ENCODE measurements around the gene ITGB6.

ITGB6 gene

DNA sequence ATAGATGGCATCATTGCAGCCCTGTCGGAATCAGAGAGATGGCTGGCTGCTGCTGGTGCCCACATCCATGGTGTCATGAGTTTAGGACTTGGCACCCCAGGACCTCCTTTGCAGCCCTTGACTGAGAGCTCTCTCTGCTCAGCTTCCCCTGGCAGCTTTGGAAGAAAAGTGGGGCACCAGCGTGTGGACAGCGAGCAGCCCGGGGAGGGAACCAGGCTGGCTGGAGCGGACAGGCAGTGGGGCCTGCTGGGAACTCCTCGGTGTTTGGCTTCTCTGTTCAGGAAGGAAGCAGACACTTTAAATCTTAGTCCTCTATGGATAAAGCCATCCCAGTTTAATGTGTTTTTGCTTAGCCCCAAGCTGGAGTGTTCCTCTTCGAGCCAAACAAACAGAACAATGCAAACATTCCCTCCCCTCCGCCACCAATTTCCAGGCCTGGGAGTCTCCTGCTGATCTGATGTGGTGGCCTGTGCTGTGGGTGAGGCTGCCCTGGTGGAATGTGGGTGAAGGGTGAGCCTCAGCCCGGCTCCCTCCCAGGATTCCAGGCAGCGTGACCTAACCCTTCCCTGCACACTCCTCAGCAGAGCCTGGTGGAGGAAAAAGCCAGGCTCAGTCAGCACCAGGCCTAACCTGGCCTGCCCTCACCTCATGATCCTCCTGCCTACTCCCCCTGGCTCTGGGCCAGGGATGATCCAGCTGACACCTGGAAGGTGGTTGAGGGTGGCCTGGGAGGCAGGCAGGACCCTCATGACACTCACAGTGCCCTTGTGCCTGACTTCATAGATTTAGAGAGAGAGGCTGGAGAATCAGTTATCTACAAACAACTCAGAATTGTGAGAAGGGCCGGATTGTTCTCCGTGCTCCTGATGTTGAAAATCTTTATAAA, 21.6 kb upstream of the ITGB6 start:
- DNase-seq (ENCODE audit: low read depth in 2 of 2), result no peak

DNA sequence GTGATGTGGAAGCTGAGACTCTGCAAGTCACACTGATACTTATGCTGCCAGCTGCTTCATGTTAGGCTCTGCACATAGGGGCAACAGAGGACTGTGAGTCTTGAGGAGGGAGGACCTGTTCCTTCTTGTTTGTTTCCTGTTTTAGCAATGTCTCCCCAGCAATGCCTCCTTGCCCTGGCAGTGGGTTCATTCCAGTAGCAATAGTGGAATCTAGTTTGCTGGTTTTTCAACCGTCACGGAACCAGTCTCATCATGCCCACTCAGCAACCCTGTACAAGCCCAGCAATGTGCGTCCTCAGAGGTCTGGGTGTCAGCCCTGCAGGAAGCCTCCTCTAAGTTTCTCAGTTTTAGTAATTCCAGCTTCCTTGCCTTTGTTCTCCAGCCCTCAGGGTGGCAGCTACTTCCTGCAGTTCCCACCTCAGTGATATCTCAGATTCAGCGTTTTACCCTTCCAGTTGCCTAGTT, 20.5 kb upstream of the ITGB6 start:
- DNase-seq (ENCODE audit: low read depth in 2 of 2), result peak in 1 of 2 donors; percentile 17

DNA sequence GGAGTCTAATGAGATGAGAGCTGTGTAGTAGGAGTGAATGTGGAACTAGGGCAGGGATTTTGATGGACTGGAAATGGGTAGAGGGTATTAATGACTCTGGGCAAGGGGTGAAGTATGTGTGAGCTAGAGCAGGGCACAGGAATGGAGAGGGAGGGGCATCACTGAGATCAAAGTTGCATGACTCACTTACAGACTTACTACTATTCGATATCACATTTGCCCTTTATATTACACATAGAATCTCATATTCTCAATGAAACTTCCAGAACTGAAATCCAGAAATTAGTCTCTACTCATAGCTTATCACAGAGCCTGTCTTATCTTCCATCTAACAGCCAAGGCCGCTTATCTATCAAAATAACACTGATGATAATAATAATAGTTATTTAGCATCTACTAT, 20.0 kb upstream of the ITGB6 start:
- DNase-seq (ENCODE audit: low read depth in 2 of 2), result no peak

DNA sequence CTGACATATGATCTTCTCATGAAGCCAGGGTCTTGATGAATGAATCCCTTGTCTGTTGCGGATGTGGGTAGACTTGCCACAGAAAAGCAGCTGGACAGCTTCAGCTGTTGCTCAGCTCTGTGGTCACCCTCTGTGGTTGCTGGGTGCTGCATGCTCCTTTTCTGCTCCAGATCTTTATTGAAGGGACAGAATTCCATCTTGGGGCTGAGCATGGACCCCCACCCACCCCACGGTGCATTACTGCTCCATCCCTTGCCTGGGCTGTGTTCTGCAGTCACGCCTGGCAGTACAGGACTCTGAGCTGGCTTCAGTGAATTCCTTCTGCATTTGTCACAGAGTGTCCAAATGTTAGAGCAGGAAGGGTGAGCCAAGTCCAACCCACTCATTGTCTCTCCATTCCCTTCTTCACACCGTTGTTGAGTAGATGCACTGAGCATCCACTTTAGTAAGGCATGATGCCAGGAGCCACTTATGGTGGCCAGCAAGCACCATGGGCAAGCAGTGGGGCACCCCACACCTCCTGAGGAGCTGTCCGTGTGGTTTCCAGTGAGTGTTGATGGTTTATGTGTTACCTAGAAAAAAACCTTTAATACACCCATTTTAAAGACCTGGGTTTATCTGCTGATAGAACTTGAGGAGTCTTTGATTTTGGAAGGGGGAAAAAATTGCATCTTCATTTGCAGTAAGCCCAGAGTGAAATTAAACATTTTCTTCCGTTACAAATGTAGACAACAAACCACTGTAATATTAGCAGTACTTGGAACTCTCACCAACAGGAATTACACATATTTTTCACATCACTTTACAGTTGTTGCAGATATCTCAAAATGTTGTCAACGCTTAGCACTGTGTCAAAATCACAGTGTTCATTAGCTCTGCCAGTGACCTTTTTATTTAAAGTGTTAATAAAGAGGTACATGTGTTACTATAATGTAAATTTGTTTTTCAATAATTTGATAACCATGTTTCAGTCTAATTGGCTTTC, 14.7 kb upstream of the ITGB6 start:
- no peak for DNase-seq (ENCODE audit: low read depth in 2 of 2)

DNA sequence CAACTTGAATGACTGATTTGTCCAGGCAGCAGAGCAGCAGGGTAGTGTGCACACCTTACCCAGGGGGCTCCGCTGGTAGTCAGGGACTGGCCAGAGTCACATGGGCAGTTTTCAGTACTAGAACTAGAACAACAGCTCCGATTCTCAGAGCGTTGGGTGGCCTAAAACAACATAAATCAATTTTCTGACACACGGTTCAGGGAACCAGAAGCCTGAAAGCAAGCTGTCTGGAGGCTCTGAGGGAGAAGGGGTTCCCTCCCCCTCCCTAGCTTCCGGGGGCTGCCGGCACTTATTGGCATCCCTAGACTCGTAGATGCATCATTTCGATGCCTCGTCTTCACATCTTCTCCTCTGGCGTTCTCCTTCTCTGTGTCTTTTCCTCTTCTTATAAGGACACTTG, 13.4 kb upstream of the ITGB6 start:
- DNase-seq (ENCODE audit: low read depth in 2 of 2), result no peak

DNA sequence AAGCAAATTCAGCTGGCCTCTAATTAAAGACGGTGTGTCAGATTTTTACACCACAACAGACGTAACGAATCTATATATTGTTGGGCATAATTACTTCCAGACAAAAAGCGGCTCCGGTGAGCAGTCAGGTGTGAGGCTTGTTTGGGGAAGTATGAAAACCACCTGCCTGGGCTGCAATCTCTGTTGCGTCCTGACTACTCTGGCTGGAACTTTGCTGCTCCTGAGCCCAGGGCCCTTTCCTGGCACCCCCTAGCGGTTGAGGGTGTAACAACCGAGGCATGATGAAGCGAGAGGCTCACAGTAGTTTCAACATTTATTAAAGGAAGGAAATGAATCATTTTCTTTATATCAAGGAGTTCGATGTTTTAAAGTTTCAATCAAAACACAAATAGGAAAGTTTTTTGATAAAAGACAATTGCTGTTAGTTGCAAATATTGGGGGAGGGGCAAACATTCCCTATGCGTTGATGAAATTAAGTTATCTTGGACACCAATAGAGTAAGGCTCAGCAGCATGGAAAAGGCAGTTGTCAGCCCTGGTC, 10.6 kb upstream of the ITGB6 start:
- peak; percentile 62 for DNase-seq (ENCODE audit: low read depth in 2 of 2)

DNA sequence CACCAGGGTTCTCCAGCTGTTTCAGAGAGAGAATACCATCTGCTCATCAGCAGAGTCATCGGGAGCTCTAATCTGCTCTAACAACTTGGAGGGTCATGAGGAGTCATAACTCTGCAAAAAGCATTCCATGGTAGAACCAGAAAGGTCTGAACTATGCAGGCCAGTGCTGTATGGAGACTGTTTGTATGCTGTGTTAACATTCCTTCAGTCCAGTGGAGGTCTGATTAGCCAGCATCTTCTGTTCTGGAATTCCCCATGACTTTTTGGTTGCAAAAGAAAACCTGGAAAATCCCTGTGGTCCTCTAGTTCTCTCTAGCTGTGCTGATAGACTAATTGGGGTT, 9.4 kb upstream of the ITGB6 start:
- DNase-seq (ENCODE audit: low read depth in 2 of 2), result no peak

DNA sequence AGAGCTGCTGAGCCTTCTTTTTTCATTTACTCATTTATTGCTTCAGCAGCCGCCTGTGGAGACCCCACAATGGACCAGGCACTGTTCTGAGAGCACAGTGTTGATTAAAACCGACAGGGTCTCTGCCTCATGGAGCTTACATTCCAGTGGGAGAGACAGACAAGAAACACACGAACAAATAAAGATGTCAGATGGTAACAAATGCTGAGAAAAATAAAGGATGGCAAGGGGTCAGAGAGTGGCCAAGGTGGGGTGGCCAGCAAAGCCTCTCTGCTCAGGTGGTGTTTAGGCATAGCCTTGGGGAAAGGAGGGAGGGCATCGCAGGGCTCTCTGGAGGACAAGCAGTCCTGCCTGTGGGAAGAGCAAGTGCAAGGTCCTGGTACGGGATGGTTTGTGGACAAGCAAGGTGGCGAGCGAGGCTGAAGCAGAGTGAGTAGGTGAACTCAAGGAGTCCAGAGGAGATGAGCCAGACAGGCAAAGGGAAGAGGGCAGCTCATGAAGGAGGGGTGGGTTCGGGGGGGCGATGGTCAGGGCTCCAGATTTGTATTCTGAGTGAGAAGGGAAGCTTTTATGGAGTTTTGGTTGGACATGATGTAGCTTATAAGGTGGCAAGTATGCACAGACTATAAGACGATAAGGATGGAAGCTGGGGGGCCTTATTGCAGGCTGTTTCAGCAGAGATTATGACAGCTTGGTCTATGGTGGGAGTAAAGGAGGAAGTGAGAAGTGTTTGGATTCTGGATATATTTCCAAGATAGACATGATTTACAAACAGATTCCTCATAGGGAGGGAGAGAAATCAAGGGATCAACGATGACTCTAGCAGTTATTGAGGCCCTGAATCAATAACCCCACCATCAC, 8.8 kb upstream of the ITGB6 start:
- no peak for DNase-seq (ENCODE audit: low read depth in 2 of 2)

DNA sequence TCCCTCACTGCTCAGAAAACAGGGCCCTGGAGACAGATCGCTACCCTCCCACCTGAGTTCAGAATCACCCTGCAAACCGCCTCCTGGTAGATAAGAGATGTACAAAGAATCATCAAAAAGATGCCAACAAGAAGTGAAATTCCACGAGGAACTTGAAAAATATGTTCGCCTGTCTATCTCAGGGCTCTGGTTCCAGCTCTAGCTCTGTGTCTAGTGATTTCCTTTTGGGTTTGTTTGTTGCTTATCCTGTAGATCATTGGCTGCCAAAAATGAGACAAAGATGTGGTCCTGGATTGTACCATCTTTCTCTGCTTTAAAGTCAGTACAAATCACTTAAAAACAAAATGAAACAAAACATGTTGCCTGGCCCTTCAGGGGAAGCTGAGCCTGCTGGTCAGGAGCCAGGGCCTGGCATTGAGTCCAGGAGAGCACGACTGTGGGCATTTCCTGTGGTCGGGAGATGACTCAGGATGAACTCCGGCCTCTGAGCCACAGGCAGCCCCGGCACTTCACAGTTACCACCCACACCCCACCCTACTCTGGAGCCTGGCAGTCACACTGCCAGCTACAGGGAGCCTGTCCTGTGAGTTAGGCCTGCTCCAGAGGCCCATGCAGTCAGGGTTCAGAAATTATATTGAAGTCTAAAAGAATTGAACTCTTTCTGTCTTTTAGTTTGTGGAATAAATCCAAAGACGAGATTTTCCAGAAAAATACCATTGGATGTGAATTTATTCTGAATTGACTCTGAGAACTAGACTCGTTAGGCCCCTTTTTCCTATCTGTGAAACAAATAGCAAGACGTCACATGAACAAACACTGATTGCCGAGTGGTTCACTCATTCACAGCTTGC, 8.0 kb upstream of the ITGB6 start:
- no peak for DNase-seq (ENCODE audit: low read depth in 2 of 2)

DNA sequence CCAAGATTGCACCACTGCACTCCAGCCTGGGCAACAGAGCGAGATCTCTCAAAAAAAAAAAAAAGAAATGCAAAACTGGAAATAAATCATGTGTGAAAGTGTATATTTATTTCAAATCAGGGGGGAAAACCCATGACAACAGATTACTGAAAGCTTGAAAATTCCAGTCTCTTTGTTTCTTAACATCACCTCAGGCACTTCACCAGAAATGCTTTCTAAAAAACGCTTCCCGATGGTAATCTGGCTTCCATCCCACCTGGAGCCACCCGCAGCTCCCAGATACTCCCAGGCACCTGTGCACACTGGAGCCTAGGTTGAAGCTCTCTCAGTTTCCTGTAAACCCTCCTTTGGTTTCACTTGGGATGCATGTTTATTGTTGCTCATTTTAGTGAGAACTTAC, 7.2 kb upstream of the ITGB6 start:
- no peak for DNase-seq (ENCODE audit: low read depth in 2 of 2)

DNA sequence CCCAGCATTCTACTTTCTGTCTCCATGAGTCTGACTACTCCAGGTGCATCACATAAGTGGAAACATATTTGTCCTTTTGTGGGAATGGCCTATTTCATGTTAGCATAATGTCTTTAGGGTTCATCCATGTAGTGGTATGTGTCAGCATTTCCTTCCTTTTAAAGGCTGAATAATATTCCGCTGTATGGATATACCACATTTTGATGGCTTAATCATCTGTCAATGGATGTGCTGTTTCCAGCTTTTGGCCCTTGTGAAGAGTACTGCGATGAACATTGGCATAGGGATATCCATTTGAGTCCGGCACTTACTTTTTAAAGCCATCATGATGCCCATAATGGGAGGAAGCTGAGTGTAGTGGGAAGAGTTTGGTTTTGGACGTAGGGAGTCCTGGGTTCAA, 6.4 kb upstream of the ITGB6 start:
- no peak for DNase-seq (ENCODE audit: low read depth in 2 of 2)

DNA sequence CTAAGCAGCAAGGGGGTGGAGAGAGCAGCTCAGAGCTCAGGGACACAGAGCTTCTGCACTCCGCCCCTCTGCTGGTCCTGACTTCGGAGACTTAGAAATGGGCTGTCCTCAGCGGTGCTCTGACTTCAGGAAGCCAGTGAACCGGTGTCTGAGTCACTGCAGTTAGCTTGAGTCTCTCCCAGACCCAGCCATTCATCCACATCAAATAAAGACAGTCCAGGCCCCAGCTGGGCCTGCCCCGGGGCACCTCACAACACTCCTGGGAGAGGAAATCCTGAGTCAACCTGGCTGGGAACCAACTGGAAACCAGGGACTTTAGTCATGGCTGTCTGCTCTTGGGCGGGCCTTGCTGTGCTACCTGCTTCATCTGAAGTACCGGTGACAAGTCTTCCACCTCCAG, 5.4 kb upstream of the ITGB6 start:
- no peak for DNase-seq (ENCODE audit: low read depth in 2 of 2)

DNA sequence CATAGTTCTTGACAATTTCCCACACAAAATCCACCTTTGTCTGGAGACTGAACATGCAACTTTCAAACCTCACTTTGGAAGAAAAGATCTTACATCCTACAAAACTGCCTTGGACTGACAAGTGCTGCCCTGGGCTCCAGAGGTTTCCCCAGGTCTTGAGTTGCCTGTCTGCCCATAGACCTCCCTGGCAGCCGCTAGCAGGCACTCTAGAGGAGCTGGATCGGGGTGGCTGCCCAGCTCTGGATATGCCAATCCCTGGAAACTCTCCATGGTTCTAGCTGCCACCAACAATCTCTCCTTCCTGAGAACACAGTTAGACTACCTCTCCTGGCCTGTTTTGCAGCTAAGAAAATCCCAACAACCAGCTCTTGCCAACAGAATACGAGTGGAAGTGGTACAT, 3.4 kb upstream of the ITGB6 start:
- DNase-seq (ENCODE audit: low read depth in 2 of 2), result no peak

DNA sequence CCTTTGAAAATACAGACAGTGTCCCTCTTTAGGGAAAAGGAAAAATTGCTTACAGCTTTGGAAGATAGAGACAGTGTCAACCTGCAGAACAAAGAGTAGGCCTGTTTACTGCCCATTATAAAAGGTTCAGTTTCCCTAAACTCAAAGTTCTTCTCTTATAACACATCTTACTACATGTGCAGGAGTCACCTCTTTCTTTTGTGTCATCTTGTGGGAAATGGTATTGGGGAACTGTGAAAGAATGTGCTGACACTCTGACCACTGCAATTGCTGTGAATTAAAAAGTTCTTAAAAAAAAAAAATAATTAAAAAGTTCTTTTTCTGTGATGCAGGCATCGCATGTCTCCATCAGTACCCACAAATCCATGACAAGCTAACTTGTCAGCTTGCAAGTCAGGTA, 2.9 kb upstream of the ITGB6 start:
- DNase-seq (ENCODE audit: low read depth in 2 of 2), result no peak

DNA sequence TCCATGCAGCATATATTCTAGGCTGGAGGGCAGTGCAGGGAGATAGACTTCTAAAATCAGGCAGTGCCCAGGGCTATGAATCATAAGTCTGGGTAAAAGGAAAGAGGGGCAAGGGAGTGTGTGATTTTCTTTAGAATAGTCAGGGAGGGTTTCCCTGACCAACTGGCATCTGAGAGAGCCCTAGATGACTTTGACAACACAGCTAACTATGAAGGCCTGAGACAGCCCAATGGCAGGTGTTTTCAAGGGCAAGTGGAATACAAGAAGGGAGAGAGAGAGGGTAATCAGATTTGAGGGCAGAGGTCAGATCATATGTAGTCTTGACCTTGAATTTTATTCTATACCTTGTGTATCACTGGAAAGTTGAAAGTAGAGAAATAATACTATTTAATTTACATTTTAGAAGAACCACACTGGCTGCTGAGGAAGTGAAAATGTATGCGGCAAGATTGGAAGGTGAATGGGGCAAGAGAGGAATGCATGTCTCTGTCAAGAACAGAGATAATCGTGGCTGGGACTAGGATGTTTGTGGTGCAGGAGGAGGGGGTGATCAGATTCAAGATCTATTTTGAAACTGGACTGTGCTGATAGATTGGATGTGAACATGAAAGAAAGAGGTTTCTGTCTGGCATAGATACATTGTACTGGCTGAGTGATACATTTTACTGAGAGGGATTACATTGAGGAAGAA, 1.9 kb upstream of the ITGB6 start:
- DNase-seq (ENCODE audit: low read depth in 2 of 2), result no peak

DNA sequence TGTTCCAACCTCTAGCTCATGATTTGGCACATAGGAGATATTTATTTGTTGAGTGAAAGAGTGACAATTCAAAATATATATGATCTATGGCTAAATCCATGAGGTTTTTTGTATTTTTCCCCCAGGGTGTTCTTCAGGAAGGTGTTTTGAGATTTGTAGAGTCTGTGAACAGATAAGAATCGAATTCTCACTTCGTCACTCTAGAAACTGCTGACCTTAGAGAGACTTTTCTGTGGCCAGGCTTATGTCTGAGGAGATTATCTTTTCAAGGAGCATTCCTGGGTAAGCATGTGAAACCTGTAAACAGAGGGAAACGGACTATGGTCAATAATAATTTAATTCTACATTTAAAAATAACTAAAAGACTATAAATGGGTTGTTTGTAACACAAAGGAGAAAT, 849 bp upstream of the ITGB6 start:
- DNase-seq (ENCODE audit: low read depth in 2 of 2), result no peak

DNA sequence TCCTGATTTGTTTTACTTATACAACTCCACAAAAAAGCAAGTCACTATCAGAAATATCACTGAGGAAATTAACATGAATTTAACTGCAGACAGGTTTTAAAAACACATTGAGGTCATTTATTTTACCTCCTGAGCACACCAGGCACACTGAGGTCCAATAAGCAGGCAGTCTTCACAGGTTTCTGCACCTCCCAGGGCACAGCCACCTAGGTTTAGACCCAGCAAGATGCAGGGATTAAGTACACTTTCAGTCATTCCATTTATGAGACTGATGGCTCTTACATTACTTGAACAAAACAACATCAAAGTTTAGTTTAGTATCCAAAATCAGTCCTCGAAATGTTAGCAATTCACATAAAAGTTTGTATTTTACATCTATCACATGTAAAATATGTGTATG, 1.0 kb downstream of the ITGB6 start:
- DNase-seq (ENCODE audit: low read depth in 2 of 2), result no peak

DNA sequence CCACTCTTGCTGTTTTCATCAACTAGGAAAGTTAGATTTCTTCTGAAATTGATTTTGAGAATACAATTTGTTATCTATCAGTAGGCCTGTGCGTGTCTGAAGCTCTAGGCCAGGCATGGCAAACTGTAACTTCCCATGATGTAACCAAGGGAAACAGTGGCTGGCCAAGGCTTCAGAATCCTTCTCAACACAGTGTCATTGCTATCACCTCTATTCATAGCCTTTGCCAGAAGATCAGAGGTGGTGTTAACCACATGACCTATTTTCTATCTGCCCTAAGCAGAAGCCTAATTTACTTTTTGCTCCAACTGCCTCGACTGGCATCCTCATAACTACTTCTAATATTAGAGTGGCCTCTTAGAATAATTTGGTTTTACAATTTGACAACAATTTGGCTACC, 2.5 kb downstream of the ITGB6 start:
- DNase-seq (ENCODE audit: low read depth in 2 of 2), result no peak

DNA sequence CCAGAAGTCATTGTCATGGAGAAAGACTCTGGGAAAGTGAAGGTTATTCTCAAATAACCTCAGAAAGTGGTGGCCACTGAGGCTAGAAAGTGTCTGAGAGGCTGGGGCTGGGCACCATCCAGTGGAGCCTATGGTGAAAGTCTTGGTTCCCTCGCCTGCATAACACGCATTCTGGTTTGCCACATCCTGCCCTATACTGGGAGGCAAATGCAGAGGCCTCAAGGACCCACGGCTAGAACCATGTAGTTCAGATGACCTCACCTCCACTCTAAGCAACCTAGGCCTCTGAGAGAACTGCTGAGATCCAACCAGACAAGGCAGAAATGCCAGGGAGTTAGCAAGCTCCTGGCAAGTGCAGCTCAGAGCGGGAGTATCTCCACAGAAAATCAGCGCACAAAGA, 5.1 kb downstream of the ITGB6 start:
- no peak for DNase-seq (ENCODE audit: low read depth in 2 of 2)

DNA sequence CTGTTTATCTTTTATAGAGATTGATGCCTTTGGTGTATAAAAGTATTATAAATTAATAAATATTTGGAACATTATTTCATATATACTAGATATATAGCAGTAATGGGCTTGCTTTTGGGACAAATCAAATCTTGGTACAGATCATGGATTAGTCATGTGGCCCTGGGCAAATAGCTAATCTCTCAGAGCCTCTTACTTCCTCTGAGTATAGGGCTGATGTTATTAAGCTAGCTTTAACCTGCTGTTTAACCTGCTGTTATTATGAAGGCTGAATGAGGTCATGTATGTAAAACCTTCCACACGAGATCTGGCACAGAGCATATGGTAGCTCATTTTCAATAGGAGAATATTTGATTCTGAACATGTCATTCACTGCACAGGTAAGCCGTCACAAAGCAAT, 5.7 kb downstream of the ITGB6 start:
- no peak for DNase-seq (ENCODE audit: low read depth in 2 of 2)

Measured in activated CD4-positive, alpha-beta T cell treated with anti-CD3 and anti-CD28 coated beads for 24 hours (primary cell).